ENCODE measurements around the gene TMEM31. TPM values are rescaled to one million over a fixed set of nuclear protein-coding genes. Genes with fewer than 3 reads are reported as not detected.

The TMEM31 gene
- total RNA-seq, 2 donors from 2014 or later: 7.6 TPM; not detected in 1

- no peaks in the 10 kb centered on the region for H3K36me3 ChIP-seq
- H3K9me3 ChIP-seq: no peaks in the 10 kb centered on the region
- H3K27me3 ChIP-seq (replicated peaks; ENCODE audit: insufficient read depth): no peaks in the 10 kb centered on the region
- intact Hi-C loops (cut with DNase I): no loop called here
- no peaks in the 10 kb centered on the region for H3K4me1 ChIP-seq (replicated peaks)
- DNase-seq (ENCODE audit: low spot score): no peak
- H3K27ac ChIP-seq: no peak overlapping the region
- TF ChIP-seq POLR2A (IDR thresholded peaks at IDR 0.05): no peak
- TF ChIP-seq POLR2AphosphoS5 (IDR thresholded peaks at IDR 0.05): no peak
- TF ChIP-seq CTCF (IDR thresholded peaks at IDR 0.05): no peak
- H3K4me3 ChIP-seq: no peak overlapping the region
- 87% methylated on average over 3 of the region's 3 CpGs for WGBS
Measured at GRCh38 chrX:103730147-103730795, 19.6 kb downstream of the TMEM31 start.

GRCh38 chrX:103730796-103731493, 20.2 kb downstream of the TMEM31 start:
- H3K4me3 ChIP-seq: no peak overlapping the region

GRCh38 chrX:103733017-103733416, 22.3 kb downstream of the TMEM31 start:
- Histone ChIP-seq H3K27me3 (replicated peaks; ENCODE audit: insufficient read depth) (no peaks in the 10 kb centered on the region), H3K27ac (no peak overlapping the region), H3K36me3 (no peaks in the 10 kb centered on the region), H3K4me1 (replicated peaks) (no peaks in the 10 kb centered on the region), H3K4me3 (no peak overlapping the region), H3K9me3 (no peaks in the 10 kb centered on the region)
- WGBS: 100% methylated on average over 1 of the region's 1 CpG
- no peak for TF ChIP-seq POLR2AphosphoS5 (IDR thresholded peaks at IDR 0.05)
- intact Hi-C loops (cut with DNase I): no loop called here
- no peak for DNase-seq (ENCODE audit: low spot score)

More at GRCh38 chrX:103730796-103731493, 20.2 kb downstream of the TMEM31 start:
- intact Hi-C loops (cut with DNase I): no loop called here
- no peak overlapping the region for H3K27ac ChIP-seq
- H3K36me3 ChIP-seq: no peaks in the 10 kb centered on the region
- DNase-seq (ENCODE audit: low spot score): no peak
- no peaks in the 10 kb centered on the region for H3K4me1 ChIP-seq (replicated peaks)
- no peaks in the 10 kb centered on the region for H3K9me3 ChIP-seq
- TF ChIP-seq POLR2A (IDR thresholded peaks at IDR 0.05) (no peak), POLR2AphosphoS5 (IDR thresholded peaks at IDR 0.05) (no peak), CTCF (IDR thresholded peaks at IDR 0.05) (no peak)
- no peaks in the 10 kb centered on the region for H3K27me3 ChIP-seq (replicated peaks; ENCODE audit: insufficient read depth)
- 62% methylated on average over 8 of the region's 8 CpGs for WGBS

- H3K27ac ChIP-seq: no peak overlapping the region
- 42% methylated on average over 4 of the region's 4 CpGs for WGBS
- TF ChIP-seq CTCF (IDR thresholded peaks at IDR 0.05) (no peak), POLR2A (IDR thresholded peaks at IDR 0.05) (no peak), POLR2AphosphoS5 (IDR thresholded peaks at IDR 0.05) (no peak)
- no peaks in the 10 kb centered on the region for H3K27me3 ChIP-seq (replicated peaks; ENCODE audit: insufficient read depth)
- no peaks in the 10 kb centered on the region for H3K36me3 ChIP-seq
- intact Hi-C loops (cut with DNase I): no loop called here
- no peaks in the 10 kb centered on the region for H3K4me1 ChIP-seq (replicated peaks)
- H3K9me3 ChIP-seq: no peaks in the 10 kb centered on the region
- no peak overlapping the region for H3K4me3 ChIP-seq
- no peak for DNase-seq (ENCODE audit: low spot score)
Measured at GRCh38 chrX:103734125-103734760, 23.5 kb downstream of the TMEM31 start.

GRCh38 chrX:103737696-103738095, 27.0 kb downstream of the TMEM31 start:
- TF ChIP-seq POLR2AphosphoS5 (IDR thresholded peaks at IDR 0.05) (no peak), POLR2A (IDR thresholded peaks at IDR 0.05) (no peak), CTCF (IDR thresholded peaks at IDR 0.05) (no peak)
- no peaks in the 10 kb centered on the region for H3K36me3 ChIP-seq
- no peaks in the 10 kb centered on the region for H3K27me3 ChIP-seq (replicated peaks; ENCODE audit: insufficient read depth)
- intact Hi-C loops (cut with DNase I): no loop called here
- H3K4me1 ChIP-seq (replicated peaks): no peaks in the 10 kb centered on the region
- DNase-seq (ENCODE audit: low spot score): no peak
- H3K27ac ChIP-seq: no peak overlapping the region
- H3K4me3 ChIP-seq: no peak overlapping the region
- H3K9me3 ChIP-seq: no peaks in the 10 kb centered on the region

Measured in prostate gland (tissue), 2 donors.